ENCODE measurements around the gene PPFIA3.
"Not testable (repeated sequence)": the region's sequence is repeated elsewhere in the genome, so short reads cannot be mapped to it uniquely, and the experiment has no call there.

PPFIA3 gene

GRCh38 chr19:49117677-49118564 is 1.4 kb upstream of the PPFIA3 start:
- peak overlapping the region; percentile 64 for H3K4me3 ChIP-seq (ENCODE audit: low read depth, low read length)
- no peak for TF ChIP-seq CTCF (IDR thresholded peaks at IDR 0.05; ENCODE audit: insufficient read depth, low read depth, low read length, missing control alignments)
- no peak for DNase-seq (ENCODE audit: low read depth)

GRCh38 chr19:49118565-49119410 is 556 bp upstream of the PPFIA3 start, which contains the start of gene C19orf73:
C19orf73 (minus strand) TSS chr19:49119143; CDS start chr19:49119022, 121 bp downstream.
- peak within 1 kb of the TSS; percentile 64 for H3K4me3 ChIP-seq (ENCODE audit: low read depth, low read length)
- peak; percentile 97 for DNase-seq (ENCODE audit: low read depth)

GRCh38 chr19:49120325-49120683 is 960 bp downstream of the PPFIA3 start:
- TF ChIP-seq CTCF (IDR thresholded peaks at IDR 0.05; ENCODE audit: insufficient read depth, low read depth, low read length, missing control alignments) = no peak
- H3K4me3 ChIP-seq (ENCODE audit: low read depth, low read length) = no peak overlapping the region

More at GRCh38 chr19:49118565-49119410, 556 bp upstream of the PPFIA3 start, which contains the start of gene C19orf73:
- peak; percentile 6 for TF ChIP-seq CTCF (IDR thresholded peaks at IDR 0.05; ENCODE audit: insufficient read depth, low read depth, low read length, missing control alignments)

GRCh38 chr19:49120868-49121267 is 1.5 kb downstream of the PPFIA3 start:
- no peak for DNase-seq (ENCODE audit: low read depth)
- H3K4me3 ChIP-seq (ENCODE audit: low read depth, low read length) = no peak overlapping the region
- no peak for TF ChIP-seq CTCF (IDR thresholded peaks at IDR 0.05; ENCODE audit: insufficient read depth, low read depth, low read length, missing control alignments)

More at GRCh38 chr19:49120325-49120683, 960 bp downstream of the PPFIA3 start:
- DNase-seq (ENCODE audit: low read depth) = no peak

- H3K4me3 ChIP-seq (ENCODE audit: low read depth, low read length); DNase-seq (ENCODE audit: low read depth): not testable (repeated sequence)
Observed at GRCh38 chr19:49121841-49122240, 2.5 kb downstream of the PPFIA3 start.

- not testable (repeated sequence) for H3K4me3 ChIP-seq (ENCODE audit: low read depth, low read length); DNase-seq (ENCODE audit: low read depth)
Observed at GRCh38 chr19:49123285-49123684, 3.9 kb downstream of the PPFIA3 start.

- no peak for DNase-seq (ENCODE audit: low read depth)
- no peak overlapping the region for H3K4me3 ChIP-seq (ENCODE audit: low read depth, low read length)
- no peak for TF ChIP-seq CTCF (IDR thresholded peaks at IDR 0.05; ENCODE audit: insufficient read depth, low read depth, low read length, missing control alignments)
Observed at GRCh38 chr19:49125025-49125731, 5.8 kb downstream of the PPFIA3 start.

Measured in GM12865 (cell line).